Measurements from ENCODE around the gene LHX8. TPM values are rescaled to one million over a fixed set of nuclear protein-coding genes. Genes with fewer than 3 reads are reported as not detected.

Gene LHX8
- total and polyA plus RNA-seq, 9 of the 15 experiments (the other 6 are each of a cell fraction or from before 2014, with no cell fraction given) = not detected

DNA sequence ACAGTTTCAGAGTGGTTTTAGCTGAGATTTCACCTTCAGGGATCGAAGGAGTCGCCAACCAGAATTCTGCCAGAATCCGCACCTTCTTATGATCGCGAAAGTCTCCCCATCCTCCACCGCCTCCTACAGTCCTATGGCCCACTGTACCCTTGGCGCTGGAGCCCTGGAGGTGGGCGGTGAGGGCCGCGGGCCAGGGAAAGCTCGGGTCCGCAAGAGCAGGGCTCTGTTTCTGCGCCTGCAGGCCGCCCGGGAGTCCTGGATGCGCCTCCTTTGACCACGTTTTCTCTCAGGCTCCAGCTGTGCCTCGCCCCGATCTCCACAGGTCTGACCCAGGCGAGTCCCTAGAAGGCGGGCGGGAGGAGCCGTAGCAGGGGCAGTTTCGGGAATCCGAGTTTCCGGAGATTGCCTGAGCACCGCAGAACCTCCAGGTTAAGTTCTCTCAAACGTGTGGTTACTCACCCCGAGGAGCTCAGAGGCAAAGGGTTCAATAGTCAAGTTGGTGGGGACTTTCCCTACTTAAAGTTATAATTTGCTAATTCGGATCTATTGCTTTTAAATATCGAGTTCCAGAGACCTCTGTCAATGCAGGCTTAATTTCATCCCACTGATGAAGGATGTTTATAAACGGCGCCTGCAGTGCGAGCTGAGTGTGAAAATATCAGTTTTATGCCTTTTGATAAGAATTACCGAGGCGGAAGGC, 3.2 kb upstream of the LHX8 start (continued):
- TF ChIP-seq, protein P1, sequence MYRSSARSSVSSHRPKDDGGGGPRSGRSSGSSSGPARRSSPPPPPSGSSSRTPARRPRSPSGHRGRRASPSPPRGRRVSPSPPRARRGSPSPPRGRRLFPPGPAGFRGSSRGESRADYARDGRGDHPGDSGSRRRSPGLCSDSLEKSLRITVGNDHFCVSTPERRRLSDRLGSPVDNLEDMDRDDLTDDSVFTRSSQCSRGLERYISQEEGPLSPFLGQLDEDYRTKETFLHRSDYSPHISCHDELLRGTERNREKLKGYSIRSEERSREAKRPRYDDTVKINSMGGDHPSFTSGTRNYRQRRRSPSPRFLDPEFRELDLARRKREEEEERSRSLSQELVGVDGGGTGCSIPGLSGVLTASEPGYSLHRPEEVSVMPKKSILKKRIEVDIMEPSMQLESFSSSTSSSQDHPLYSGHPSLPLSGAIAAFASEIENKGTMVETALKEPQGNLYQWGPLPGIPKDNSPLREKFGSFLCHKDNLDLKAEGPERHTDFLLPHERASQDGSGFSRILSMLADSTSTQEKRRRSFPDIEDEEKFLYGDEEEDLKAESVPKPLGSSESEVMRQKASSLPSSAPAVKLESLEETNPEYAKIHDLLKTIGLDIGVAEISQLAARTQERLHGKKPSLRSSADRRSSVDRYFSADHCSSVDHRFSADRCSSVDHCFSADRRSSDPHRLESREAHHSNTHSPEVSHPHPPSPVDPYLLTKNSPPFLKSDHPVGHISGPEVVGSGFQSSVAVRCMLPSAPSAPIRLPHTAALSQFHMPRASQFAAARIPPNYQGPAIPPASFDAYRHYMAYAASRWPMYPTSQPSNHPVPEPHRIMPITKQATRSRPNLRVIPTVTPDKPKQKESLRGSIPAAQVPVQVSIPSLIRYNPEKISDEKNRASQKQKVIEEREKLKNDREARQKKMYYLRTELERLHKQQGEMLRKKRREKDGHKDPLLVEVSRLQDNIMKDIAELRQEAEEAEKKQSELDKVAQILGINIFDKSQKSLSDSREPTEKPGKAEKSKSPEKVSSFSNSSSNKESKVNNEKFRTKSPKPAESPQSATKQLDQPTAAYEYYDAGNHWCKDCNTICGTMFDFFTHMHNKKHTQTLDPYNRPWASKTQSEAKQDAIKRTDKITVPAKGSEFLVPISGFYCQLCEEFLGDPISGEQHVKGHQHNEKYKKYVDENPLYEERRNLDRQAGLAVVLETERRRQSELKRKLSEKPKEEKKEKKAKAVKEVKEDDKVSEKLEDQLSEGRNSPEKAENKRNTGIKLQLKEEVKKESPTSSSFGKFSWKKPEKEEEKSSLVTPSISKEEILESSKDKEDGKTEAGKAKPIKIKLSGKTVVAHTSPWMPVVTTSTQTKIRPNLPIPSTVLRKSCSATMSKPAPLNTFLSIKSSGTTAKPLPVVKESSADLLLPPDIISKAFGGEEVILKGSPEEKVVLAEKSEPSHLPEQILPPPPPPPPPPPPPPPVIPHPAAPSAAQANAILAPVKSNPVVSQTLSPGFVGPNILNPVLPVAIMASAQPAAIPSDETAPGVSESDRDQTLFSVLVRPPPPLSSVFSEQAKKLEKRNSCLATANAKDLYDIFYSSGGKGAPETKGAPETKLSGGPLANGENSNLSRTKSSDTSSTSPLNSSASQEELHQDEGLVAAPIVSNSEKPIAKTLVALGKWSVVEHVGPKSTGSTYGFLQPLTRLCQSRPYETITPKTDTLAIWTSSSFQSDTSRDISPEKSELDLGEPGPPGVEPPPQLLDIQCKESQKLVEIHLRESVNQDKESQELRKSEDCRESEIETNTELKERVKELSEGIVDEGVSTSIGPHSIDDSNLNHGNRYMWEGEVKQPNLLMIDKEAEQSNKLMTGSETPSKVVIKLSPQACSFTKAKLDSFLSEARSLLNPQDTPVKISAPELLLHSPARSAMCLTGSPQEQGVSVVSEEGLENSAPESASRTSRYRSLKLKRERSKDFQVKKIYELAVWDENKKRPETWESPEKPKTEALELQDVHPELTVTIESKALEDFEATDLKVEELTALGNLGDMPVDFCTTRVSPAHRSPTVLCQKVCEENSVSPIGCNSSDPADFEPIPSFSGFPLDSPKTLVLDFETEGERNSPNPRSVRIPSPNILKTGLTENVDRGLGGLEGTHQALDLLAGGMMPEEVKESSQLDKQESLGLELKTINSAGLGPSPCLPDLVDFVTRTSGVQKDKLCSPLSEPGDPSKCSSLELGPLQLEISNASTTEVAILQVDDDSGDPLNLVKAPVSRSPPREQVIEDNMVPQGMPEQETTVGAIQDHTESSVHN (IDR thresholded peaks at IDR 0.05; ENCODE audit: borderline replicate concordance in 1 of 2, low read depth in 1 of 2) = no peak
- TF ChIP-seq ZNF668 (CRISPR knock-in tag; IDR thresholded peaks at IDR 0.05) = no peak
